GM06990 (cell line): Measurements from ENCODE around the gene LYPLAL1.

ENCODE experiments used
- DNase-seq: peaks from one replicate; pipeline ENCODE4 v3.0.0-alpha.2; 2011; ENCODE audit not compliant: insufficient read length; ENCODE audit errors: extremely low read depth
- H3K27me3 ChIP-seq: replicated peaks from 2 replicates; pipeline ENCODE4 v1.6.0; 2011; ENCODE audit warnings: low read length; ENCODE audit not compliant: control insufficient read depth, insufficient read depth
- H3K36me3 ChIP-seq: 2 replicates; pipeline ENCODE4 v1.5.1; 2011; ENCODE audit warnings: low read length; ENCODE audit not compliant: control insufficient read depth, insufficient read depth
- H3K4me3 ChIP-seq: replicated peaks from 2 replicates; pipeline ENCODE4 v1.5.1; 2011; ENCODE audit warnings: low read depth, mild to moderate bottlenecking, control low read depth, low read length
- CTCF ChIP-seq: IDR thresholded peaks from 2 replicates; pipeline ENCODE4 v1.5.1; 2011; ENCODE audit warnings: low read length, control low read depth, mild to moderate bottlenecking, inconsistent platforms; ENCODE audit not compliant: insufficient read depth, poor library complexity, severe bottlenecking

The LYPLAL1 gene

GRCh38 chr1:219144658-219145315 is 28.9 kb upstream of the LYPLAL1 start:
- Histone ChIP-seq H3K4me3 (no peak overlapping the region), H3K27me3 (no peaks in the 10 kb centered on the region), H3K36me3 (no peaks in the 10 kb centered on the region)
- no peak for TF ChIP-seq CTCF
- DNase-seq: no peak

- no peak overlapping the region for H3K4me3 ChIP-seq
- no peaks in the 10 kb centered on the region for H3K27me3 ChIP-seq
- TF ChIP-seq CTCF: no peak
- no peak for DNase-seq
- no peaks in the 10 kb centered on the region for H3K36me3 ChIP-seq
Observed at GRCh38 chr1:219147571-219148019, 26.1 kb upstream of the LYPLAL1 start.

- DNase-seq: no peak
- TF ChIP-seq CTCF: no peak
- no peak overlapping the region for H3K4me3 ChIP-seq
- no peaks in the 10 kb centered on the region for H3K27me3 ChIP-seq
- H3K36me3 ChIP-seq: no peaks in the 10 kb centered on the region
Observed at GRCh38 chr1:219149009-219149577, 24.6 kb upstream of the LYPLAL1 start.

- no peak for TF ChIP-seq CTCF
- H3K4me3 ChIP-seq: no peak overlapping the region
Observed at GRCh38 chr1:219149953-219150352, 23.7 kb upstream of the LYPLAL1 start.

GRCh38 chr1:219150913-219151312 is 22.8 kb upstream of the LYPLAL1 start:
- no peak for TF ChIP-seq CTCF
- DNase-seq: no peak
- Histone ChIP-seq H3K27me3 (no peaks in the 10 kb centered on the region), H3K36me3 (no peaks in the 10 kb centered on the region), H3K4me3 (no peak overlapping the region)

More at GRCh38 chr1:219149953-219150352, 23.7 kb upstream of the LYPLAL1 start:
- no peak for DNase-seq
- Histone ChIP-seq H3K27me3 (no peaks in the 10 kb centered on the region), H3K36me3 (no peaks in the 10 kb centered on the region)
